ENCODE data around the gene CD34.
A peak's percentile ranks its signal among the peaks of the same experiment; 100 is the strongest.

The CD34 gene

GRCh38 chr1:207875532-207875931 is 35.4 kb downstream of the CD34 start:
- 0 out of 2 replicates have a peak, but pooled peaks have one; percentile 61 for TF ChIP-seq PRDM1 (tag by site-specific recombination; IDR thresholded peaks at IDR 0.05)
- TF ChIP-seq GLI4 (tag by site-specific recombination; IDR thresholded peaks at IDR 0.05) = no peak
- Histone ChIP-seq H3K36me3 (ENCODE audit: control insufficient read depth in 2 of 2, insufficient read depth in 1 of 2, low read length in 2 of 2) (no peaks in the 10 kb centered on the region), H3K4me3 (ENCODE audit: low read depth, low read length) (no peak overlapping the region), H3K27ac (ENCODE audit: extremely low read depth, low read depth, low read length) (no peak overlapping the region), H3K4me1 (ENCODE audit: control insufficient read depth, insufficient read depth, low read length) (no peaks in the 10 kb centered on the region), H3K9me3 (ENCODE audit: control insufficient read depth, insufficient read depth, low read depth, low read length) (no peaks in the 10 kb centered on the region)
- ChIA-PET CTCF (interaction anchor here (0.6 to 11.2 kb wide), 7 partner anchors 9 to 841 kb away, joined by 4 to 146 read pairs (median 7); no protein-coding TSS in a partner anchor), POLR2A (interaction anchor here (1.2 kb wide), 1 partner anchor 9 kb away, joined by 3 read pairs; no protein-coding TSS in a partner anchor)

GRCh38 chr1:207873055-207873890 is 37.7 kb downstream of the CD34 start:
- ChIA-PET POLR2A (interaction anchor here (0.6 kb wide), 1 partner anchor 76 kb away, joined by 5 read pairs; no protein-coding TSS in a partner anchor), CTCF (interaction anchor here (0.7 to 11.2 kb wide), 8 partner anchors 11 to 149 kb away, joined by 3 to 146 read pairs (median 6); no protein-coding TSS in a partner anchor)
- Histone ChIP-seq H3K4me3 (ENCODE audit: low read depth, low read length) (no peak overlapping the region), H3K4me1 (ENCODE audit: control insufficient read depth, insufficient read depth, low read length) (no peaks in the 10 kb centered on the region), H3K36me3 (ENCODE audit: control insufficient read depth in 2 of 2, insufficient read depth in 1 of 2, low read length in 2 of 2) (no peaks in the 10 kb centered on the region), H3K27ac (ENCODE audit: extremely low read depth, low read depth, low read length) (no peak overlapping the region), H3K9me3 (ENCODE audit: control insufficient read depth, insufficient read depth, low read depth, low read length) (no peaks in the 10 kb centered on the region)
- TF ChIP-seq ZBTB6 (tag by site-specific recombination; IDR thresholded peaks at IDR 0.05) = no peak
- no peak for TF ChIP-seq ZEB2 (tag by site-specific recombination; IDR thresholded peaks at IDR 0.05)
- TF ChIP-seq ZNF514 (tag by site-specific recombination; IDR thresholded peaks at IDR 0.05) = no peak
- TF ChIP-seq ZNF426 (tag by site-specific recombination; IDR thresholded peaks at IDR 0.05) = no peak
- TF ChIP-seq ZNF518A (tag by site-specific recombination; conservative IDR thresholded peaks at IDR 0.05; ENCODE audit: low read depth) = no peak
- TF ChIP-seq ZNF830 (tag by site-specific recombination; IDR thresholded peaks at IDR 0.05; ENCODE audit: low read depth) = no peak
- no peak for TF ChIP-seq HOXA7 (CRISPR knock-in tag; IDR thresholded peaks at IDR 0.05; ENCODE audit: borderline replicate concordance)
- TF ChIP-seq FEZF1 (tag by site-specific recombination; IDR thresholded peaks at IDR 0.05) = no peak
- no peak for TF ChIP-seq ZNF174 (tag by site-specific recombination; IDR thresholded peaks at IDR 0.05)
- no peak for TF ChIP-seq ZNF561 (tag by site-specific recombination; IDR thresholded peaks at IDR 0.05; ENCODE audit: borderline replicate concordance)
- TF ChIP-seq ZNF521 (tag by site-specific recombination; IDR thresholded peaks at IDR 0.05) = no peak
- TF ChIP-seq RBAK (tag by site-specific recombination; IDR thresholded peaks at IDR 0.05) = no peak
- no peak for TF ChIP-seq PATZ1 (tag by site-specific recombination; IDR thresholded peaks at IDR 0.05)
- no peak for TF ChIP-seq ZNF623 (tag by site-specific recombination; IDR thresholded peaks at IDR 0.05)
- no peak for TF ChIP-seq ZNF529 (tag by site-specific recombination; IDR thresholded peaks at IDR 0.05; ENCODE audit: insufficient replicate concordance)
- no peak for TF ChIP-seq ZBTB11 (tag by site-specific recombination; conservative IDR thresholded peaks at IDR 0.05; ENCODE audit: low read depth)
- no peak for TF ChIP-seq ZSCAN16 (tag by site-specific recombination; IDR thresholded peaks at IDR 0.05)
- no peak for TF ChIP-seq ZNF37A (tag by site-specific recombination; IDR thresholded peaks at IDR 0.05)
- TF ChIP-seq ZNF221 (tag by site-specific recombination; IDR thresholded peaks at IDR 0.05; ENCODE audit: borderline replicate concordance) = no peak

Data from HEK293 (cell line).